GM12878 (cell line): ENCODE data around the gene ITM2A. TPM values are rescaled to one million over a fixed set of nuclear protein-coding genes. Genes with fewer than 3 reads are reported as not detected.

ENCODE experiments used
- CBX3 ChIP-seq: fragments of 200-600 bp; sonication (generic); IDR thresholded peaks from 2 replicates; pipeline ENCODE4 v1.6.1; 2016; ENCODE audit warnings: low read depth, borderline replicate concordance
- CEBPB ChIP-seq, 2 experiments: fragments of 150-350 bp in 1 of 2; IDR thresholded peaks; 2 replicates each; pipeline ENCODE4 v1.6.1; 2012 to 2014; ENCODE audit warnings: low read depth in 2 of 2, low read length in 2 of 2, borderline replicate concordance in 1 of 2, inconsistent platforms in 1 of 2
- CREM ChIP-seq: IDR thresholded peaks from 2 replicates; pipeline ENCODE4 v1.6.1; 2014; ENCODE audit warnings: antibody characterized with exemption, low read depth
- DPF2 ChIP-seq: fragments of 450-650 bp; IDR thresholded peaks from 2 replicates; pipeline ENCODE4 v1.6.1; 2017; ENCODE audit warnings: mild to moderate bottlenecking
- MEF2B ChIP-seq: fragments of 450-650 bp; IDR thresholded peaks from 2 replicates; pipeline ENCODE4 v1.6.1; 2018; ENCODE audit warnings: mild to moderate bottlenecking, moderate library complexity; ENCODE audit not compliant: partially characterized antibody, poor library complexity, severe bottlenecking
- MTA3 ChIP-seq: IDR thresholded peaks from 2 replicates; pipeline ENCODE4 v1.6.1; 2012; ENCODE audit warnings: low read length, inconsistent platforms, borderline replicate concordance
- NFYA ChIP-seq: IDR thresholded peaks from 2 replicates; pipeline ENCODE4 v1.6.1; 2011; ENCODE audit warnings: low read depth, mild to moderate bottlenecking, low read length, improper control_type of control experiment, borderline replicate concordance
- PRDM15 ChIP-seq: fragments of 450-650 bp; formaldehyde crosslinking; IDR thresholded peaks from 2 replicates; pipeline ENCODE4 v1.4.0; 2020; ENCODE audit warnings: mild to moderate bottlenecking, moderate library complexity
- RB1 ChIP-seq: fragments of 450-650 bp; formaldehyde crosslinking; IDR thresholded peaks from 2 replicates; pipeline ENCODE4 v1.6.1; 2017; ENCODE audit warnings: mild to moderate bottlenecking, borderline replicate concordance
- RELA ChIP-seq: fragments of 450-650 bp; IDR thresholded peaks from 2 replicates; pipeline ENCODE4 v1.8.0; 2014; ENCODE audit warnings: borderline replicate concordance; ENCODE audit not compliant: partially characterized antibody
- REST ChIP-seq: IDR thresholded peaks from 2 replicates; pipeline ENCODE4 v1.6.1; 2012; ENCODE audit warnings: mild to moderate bottlenecking, low read depth, low read length
- SMC3 ChIP-seq: IDR thresholded peaks from 2 replicates; pipeline ENCODE4 v1.6.1; 2011; ENCODE audit warnings: low read length, improper control_type of control experiment, borderline replicate concordance
- ZBTB11 ChIP-seq: fragments of 450-650 bp; formaldehyde crosslinking; IDR thresholded peaks from 2 replicates; pipeline ENCODE4 v1.5.0; 2022; ENCODE audit warnings: mild to moderate bottlenecking, missing genetic modification characterization
- ZNF24 ChIP-seq: fragments of 450-650 bp; IDR thresholded peaks from 2 replicates; pipeline ENCODE4 v1.6.1; 2017; ENCODE audit warnings: antibody characterized with exemption, mild to moderate bottlenecking
- polyA plus RNA-seq, 11 experiments: library from polyadenylated mRNA; depleted of rRNA in 4 of 11; unstranded in 6 of 11; stranded (reverse) in 5 of 11; fragments of >200 nt; fragmentation: Nextera tagmentation in 4 of 11; fragmentation: Illumina TruSeq in 1 of 11; extraction: Ambion mirVana in 4 of 11; extraction: Trizol in 1 of 11; gene quantifications; 1 replicate in 1 of 11; 2 replicates in 10 of 11; pipeline versions ENCODE4 v1.2.1 to v1.2.3, GENCODE V29; 2011 to 2016; ENCODE audit warnings: inconsistent platforms in 2 of 11, missing spikeins in 2 of 11, low read depth in 1 of 11
- total RNA-seq, 4 experiments: library from RNA; depleted of rRNA in 3 of 4; stranded (reverse); fragments of >200 nt in 3 of 4; fragmentation: Illumina TruSeq in 1 of 4; extraction: Trizol in 1 of 4; gene quantifications; 2 replicates each; pipeline versions ENCODE4 v1.2.1 to v1.2.3, GENCODE V29; 2013 to 2021

Gene ITM2A
- total and polyA plus RNA-seq, 10 of the 15 experiments (the other 5 are each of a cell fraction or from before 2014, with no cell fraction given): 29.6 to 202 (median 44.9) TPM

DNA sequence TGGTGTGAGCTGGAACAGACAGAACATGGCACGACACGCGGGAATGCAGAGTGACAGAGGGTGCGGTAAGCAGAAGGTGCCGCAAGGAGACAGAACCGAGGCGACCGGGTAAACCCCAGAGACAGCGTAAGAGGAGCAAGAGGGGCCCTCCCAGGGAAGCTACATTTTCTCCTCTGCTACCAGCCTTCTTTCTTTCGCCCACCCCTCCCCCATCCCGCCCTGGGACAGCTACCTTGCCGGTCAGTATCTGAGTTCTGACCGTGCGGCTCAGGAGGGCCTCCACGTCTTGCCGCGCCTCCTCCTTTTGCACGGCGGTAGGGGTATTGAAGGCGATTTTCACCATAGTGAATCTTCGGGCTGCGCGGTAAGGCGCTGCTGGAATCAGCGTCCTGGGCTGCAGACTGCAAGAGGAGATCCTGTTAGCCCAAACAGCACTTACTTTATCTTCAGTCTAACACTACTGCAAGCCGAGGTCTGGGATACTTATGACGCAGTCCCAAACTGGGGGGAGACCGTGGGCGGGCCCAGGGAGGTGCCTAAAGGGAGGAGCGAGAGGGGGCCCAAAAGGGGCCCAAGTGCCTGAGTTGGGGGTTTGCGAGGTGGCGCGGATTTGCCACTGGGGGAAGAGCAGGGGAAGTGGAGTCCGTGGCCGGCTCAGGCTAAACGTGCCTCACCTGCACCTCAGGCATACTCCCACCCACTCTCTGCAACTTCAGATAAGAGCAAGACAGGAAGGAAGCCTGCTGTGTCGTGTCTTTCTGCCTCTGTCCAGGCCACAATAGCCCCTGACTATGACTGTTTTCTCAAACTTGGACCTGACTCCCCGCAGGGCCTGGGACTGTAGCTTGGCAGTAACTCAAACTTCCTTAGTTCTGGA lies at the start of gene ITM2A (continued):
- no peak for TF ChIP-seq ZBTB11
- peak; percentile 49 for TF ChIP-seq MEF2B
- no peak for TF ChIP-seq SMC3
- TF ChIP-seq REST: no peak
- no peak for TF ChIP-seq NFYA
- TF ChIP-seq DPF2: no peak
- no peak for TF ChIP-seq RB1
- TF ChIP-seq CEBPB (IDR thresholded peaks at IDR 0.05; ENCODE audit: borderline replicate concordance in 1 of 2, low read depth in 2 of 2, low read length in 2 of 2): no peak
- no peak for TF ChIP-seq MTA3
- TF ChIP-seq PRDM15 (CRISPR knock-in tag): no peak
- no peak for TF ChIP-seq CBX3
- TF ChIP-seq ZNF24: no peak
- no peak for TF ChIP-seq RELA
- TF ChIP-seq CREM: 0 out of 2 replicates have a peak, but pooled peaks have one; percentile 15
